Thoracic aorta (tissue), 2 donors: ENCODE measurements around the gene ZNF22. TPM values are rescaled to one million over a fixed set of nuclear protein-coding genes. Genes with fewer than 3 reads are reported as not detected.
A peak's percentile ranks its signal among the peaks of the same experiment; 100 is the strongest.

Source experiments
- ATAC-seq: fragments of 150-250 bp; one replicate; pipeline ENCODE4 v1.8.0; 2017; ENCODE audit warnings: low read depth; ENCODE audit not compliant: insufficient number of reproducible peaks, low FRiP score
- DNase-seq: peaks from one replicate; pipeline ENCODE4 v3.0.0-alpha.2; 2020; ENCODE audit warnings: low spot score
- H3K27ac ChIP-seq, 2 donors: fragments of 200-600 bp; sonication (generic); 1 replicate in 1 of 2; 2 replicates in 1 of 2; pipeline ENCODE4 v1.5.1; 2016; ENCODE audit warnings: mild to moderate bottlenecking in 2 of 2, moderate library complexity in 2 of 2
- H3K27me3 ChIP-seq: fragments of 200-600 bp; sonication (generic); replicated peaks from 2 replicates; pipeline ENCODE4 v1.6.0; 2016; ENCODE audit warnings: mild to moderate bottlenecking; ENCODE audit not compliant: insufficient read depth
- H3K36me3 ChIP-seq: fragments of 200-600 bp; sonication (generic); one replicate; pipeline ENCODE4 v1.5.1; 2016
- H3K4me1 ChIP-seq, 2 donors: fragments of 200-600 bp; sonication (generic); 1 replicate in 1 of 2; 2 replicates in 1 of 2; pipeline versions ENCODE4 v1.5.1 to v1.6.0; 2016; ENCODE audit warnings: low read depth in 2 of 2, mild to moderate bottlenecking in 1 of 2; ENCODE audit not compliant: control insufficient read depth in 1 of 2
- H3K4me3 ChIP-seq: fragments of 200-600 bp; sonication (generic); 2 replicates; pipeline ENCODE4 v1.5.1; 2016; ENCODE audit warnings: mild to moderate bottlenecking
- H3K9me3 ChIP-seq: fragments of 200-600 bp; sonication (generic); 2 replicates; pipeline ENCODE4 v1.5.1; 2016
- total RNA-seq, 2 donors: library from RNA; depleted of rRNA; stranded (reverse); fragments of >200 nt; gene quantifications; one replicate each; pipeline versions ENCODE4 v1.1.0 to v1.2.3, GENCODE V29; 2016
- TF ChIP-seq, protein P1 (sequence below): fragments of 200-600 bp; sonication (generic); IDR thresholded peaks from one replicate; pipeline ENCODE4 v1.5.1; 2019; ENCODE audit warnings: antibody characterized with exemption

Gene ZNF22
- total RNA-seq, 2 donors from 2014 or later = 16.6 to 20.7 TPM

DNA sequence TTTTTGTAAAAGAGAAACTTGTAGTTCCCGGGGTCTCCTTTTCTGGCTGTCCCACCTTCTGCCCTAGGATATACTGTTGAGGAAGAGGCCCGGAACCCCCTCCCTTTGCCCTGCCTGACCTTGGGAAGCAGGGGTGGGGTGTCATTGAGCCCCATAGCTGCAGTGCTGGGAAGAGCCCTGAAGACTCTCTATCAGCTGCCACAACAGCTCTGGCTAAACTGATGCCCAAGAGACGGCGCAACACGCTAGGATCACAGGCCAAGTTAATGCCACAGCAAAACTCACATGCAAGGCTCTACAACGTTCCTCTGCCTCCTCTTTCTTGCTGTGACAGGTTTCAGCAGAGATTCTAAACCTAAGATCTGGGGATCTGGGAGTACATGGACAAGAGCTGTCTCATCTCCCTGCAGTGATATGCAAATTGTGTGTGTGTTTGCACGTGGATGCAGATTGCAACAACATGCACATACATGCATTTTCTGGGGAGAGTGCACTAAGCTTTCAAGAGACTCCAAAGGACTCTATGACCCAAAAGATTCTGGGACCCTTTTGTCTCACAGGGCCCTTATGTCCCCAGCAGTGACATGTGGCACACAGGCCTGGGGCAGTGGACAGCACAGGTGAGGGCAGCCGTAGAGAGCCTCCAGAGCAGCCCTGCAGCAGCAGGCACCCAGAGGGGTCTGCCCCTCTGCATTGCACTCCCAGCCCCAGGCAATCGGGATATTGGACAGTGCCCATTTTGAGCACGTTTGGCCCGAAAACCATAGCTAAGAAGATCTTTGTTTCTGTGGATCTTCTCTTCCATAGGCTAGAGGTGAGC, 38.6 kb upstream of the ZNF22 start:
- Histone ChIP-seq H3K36me3 (no peaks in the 10 kb centered on the region), H3K4me1 (peaks cover 45 to 71% of the 10 kb centered on the region in 2 donors), H3K27ac (peak overlapping the region in 1 of 2 donors; percentile 78), H3K27me3 (no peaks in the 10 kb centered on the region), H3K9me3 (no peaks in the 10 kb centered on the region), H3K4me3 (peak overlapping the region; percentile 79)
- TF ChIP-seq, protein P1, sequence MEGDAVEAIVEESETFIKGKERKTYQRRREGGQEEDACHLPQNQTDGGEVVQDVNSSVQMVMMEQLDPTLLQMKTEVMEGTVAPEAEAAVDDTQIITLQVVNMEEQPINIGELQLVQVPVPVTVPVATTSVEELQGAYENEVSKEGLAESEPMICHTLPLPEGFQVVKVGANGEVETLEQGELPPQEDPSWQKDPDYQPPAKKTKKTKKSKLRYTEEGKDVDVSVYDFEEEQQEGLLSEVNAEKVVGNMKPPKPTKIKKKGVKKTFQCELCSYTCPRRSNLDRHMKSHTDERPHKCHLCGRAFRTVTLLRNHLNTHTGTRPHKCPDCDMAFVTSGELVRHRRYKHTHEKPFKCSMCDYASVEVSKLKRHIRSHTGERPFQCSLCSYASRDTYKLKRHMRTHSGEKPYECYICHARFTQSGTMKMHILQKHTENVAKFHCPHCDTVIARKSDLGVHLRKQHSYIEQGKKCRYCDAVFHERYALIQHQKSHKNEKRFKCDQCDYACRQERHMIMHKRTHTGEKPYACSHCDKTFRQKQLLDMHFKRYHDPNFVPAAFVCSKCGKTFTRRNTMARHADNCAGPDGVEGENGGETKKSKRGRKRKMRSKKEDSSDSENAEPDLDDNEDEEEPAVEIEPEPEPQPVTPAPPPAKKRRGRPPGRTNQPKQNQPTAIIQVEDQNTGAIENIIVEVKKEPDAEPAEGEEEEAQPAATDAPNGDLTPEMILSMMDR = no peak
- no peak for ATAC-seq
- DNase-seq = no peak

DNA sequence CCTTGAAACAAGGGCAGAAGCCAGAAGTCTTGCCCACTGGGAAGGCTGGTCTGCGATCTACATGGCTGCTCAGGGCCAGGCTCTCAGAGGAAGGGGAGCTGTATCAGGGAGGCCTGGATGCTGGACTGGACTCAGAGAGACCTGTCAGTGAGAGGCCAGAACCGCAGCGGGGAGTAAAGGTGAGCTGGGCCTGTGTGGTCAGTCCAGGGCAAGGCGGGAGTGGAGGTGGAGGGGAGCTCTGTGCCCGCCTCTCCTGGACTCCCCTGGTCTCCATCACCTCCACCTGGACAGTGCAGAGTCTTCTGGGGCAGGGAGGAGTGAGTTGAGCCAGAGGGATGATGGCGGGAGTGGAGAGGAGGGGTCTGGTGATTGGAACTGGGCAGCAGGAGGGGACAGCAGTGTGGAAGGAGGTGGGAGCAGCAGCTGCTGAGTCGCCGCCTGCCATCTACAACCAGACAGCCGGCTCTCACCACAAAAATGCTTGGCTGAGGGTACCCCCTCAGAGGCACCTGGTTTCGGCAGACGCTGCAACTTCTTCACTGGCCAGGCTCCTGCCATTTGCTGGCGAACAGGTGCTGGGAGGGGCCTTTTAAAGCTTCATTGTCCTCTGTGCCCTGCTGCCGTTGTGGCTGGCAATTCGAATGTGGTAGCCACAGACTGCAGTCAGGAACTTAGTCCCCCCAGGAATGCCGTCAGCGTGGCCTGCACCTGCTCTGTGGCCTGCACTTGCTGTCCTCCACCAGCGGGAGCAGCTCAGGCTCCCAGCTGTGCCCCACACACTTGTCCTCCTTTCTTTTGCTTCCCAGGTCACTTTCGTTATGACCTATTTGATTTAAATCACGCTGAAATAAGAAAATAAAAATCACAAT, 37.6 kb upstream of the ZNF22 start:
- TF ChIP-seq, protein P1 = peak; percentile 20
- no peak overlapping the region for H3K4me3 ChIP-seq
- H3K27me3 ChIP-seq = no peaks in the 10 kb centered on the region
- DNase-seq (no peak), ATAC-seq (no peak)
- H3K4me1 ChIP-seq = peaks cover 50 to 72% of the 10 kb centered on the region in 2 donors
- H3K36me3 ChIP-seq = no peaks in the 10 kb centered on the region
- H3K9me3 ChIP-seq = no peaks in the 10 kb centered on the region
- peak overlapping the region; percentile 70 to 78 for H3K27ac ChIP-seq

DNA sequence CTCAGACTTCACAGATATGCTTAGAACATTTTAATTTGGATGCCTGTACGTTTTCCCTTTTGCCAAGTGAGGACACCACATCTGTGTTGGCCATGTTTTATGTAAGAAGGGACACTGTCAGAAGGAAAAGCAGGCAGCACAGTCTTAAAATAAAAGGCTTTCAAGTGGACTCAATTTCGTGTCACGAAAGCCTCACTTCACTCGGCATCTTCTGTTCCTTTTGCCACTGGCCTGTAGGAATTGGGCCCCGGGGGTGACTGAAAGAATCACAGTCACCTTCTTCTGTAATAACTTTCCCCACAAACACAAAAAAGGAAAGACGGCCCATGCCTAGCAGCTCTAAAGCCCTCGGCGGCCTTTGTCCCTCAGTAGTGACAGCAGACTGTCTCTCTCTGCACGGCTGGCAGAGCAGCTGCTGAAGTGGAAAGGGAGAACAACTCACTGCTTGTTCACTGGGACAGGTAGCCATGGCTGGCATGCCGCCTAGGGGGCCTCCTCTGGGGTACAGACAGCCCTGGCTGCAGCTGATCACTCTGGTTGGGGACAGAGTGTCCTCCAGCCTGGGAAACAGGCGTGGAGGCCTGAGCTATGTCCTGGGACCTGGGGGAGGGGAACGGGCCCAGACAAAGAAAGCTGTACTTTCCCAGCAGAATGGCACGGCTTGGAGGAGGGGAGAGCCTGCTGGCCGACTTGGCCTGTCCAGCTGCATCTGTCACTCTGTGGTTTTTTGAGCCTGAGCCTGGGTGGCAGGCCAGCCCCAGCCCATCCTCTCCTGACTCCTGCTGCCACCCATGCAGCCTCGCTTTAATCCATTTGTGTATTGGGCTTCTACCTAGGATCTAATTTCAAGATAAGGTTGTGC, 36.7 kb upstream of the ZNF22 start:
- Histone ChIP-seq H3K4me1 (peaks cover 52 to 73% of the 10 kb centered on the region in 2 donors), H3K36me3 (no peaks in the 10 kb centered on the region), H3K9me3 (no peaks in the 10 kb centered on the region), H3K27me3 (no peaks in the 10 kb centered on the region), H3K27ac (peak overlapping the region; percentile 70 to 78), H3K4me3 (peak overlapping the region; percentile 44)
- TF ChIP-seq, protein P1 = no peak
- ATAC-seq (peak; percentile 21), DNase-seq (no peak)

DNA sequence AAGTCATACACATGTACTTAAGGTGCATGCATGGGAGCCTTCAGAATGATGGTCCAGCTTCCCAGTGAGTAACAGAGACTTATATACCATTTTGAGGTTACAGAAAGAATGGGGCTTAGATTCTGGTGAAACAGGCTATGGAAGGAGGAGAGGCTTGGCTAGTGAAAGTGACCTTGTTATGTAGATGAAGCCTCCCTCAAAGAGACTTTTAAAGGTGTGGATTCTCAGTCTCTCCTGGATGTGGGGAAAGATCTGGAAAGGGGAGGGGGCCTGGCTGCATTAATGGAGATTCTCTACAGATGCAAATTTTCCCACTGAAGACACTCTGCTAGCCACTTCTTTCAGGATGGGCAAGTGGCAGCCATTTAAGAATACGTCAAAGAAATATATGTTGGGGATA, 35.6 kb upstream of the ZNF22 start:
- Histone ChIP-seq H3K27me3 (no peaks in the 10 kb centered on the region), H3K4me1 (peaks cover 55 to 77% of the 10 kb centered on the region in 2 donors), H3K4me3 (no peak overlapping the region), H3K27ac (peak overlapping the region; percentile 70 to 78), H3K36me3 (no peaks in the 10 kb centered on the region), H3K9me3 (no peaks in the 10 kb centered on the region)
- TF ChIP-seq, protein P1 = no peak
- DNase-seq (no peak), ATAC-seq (no peak)
